Lower leg skin (tissue), 4 donors: ENCODE measurements around the gene BAHCC1. TPM values are rescaled to one million over a fixed set of nuclear protein-coding genes. Genes with fewer than 3 reads are reported as not detected.

Experiments used
- DNase-seq, 2 donors: peaks; one replicate each; pipeline ENCODE4 v3.0.0-alpha.2; 2019; ENCODE audit warnings: low spot score in 2 of 2
- H3K4me3 ChIP-seq: fragments of 200-600 bp; sonication (generic); 2 replicates; pipeline ENCODE4 v1.5.1; 2017; ENCODE audit warnings: mild to moderate bottlenecking, low read depth; ENCODE audit not compliant: poor library complexity, severe bottlenecking
- POLR2A ChIP-seq, 2 donors: fragments of 450-650 bp; IDR thresholded peaks; one replicate each; pipeline ENCODE4 v1.6.1; 2016 to 2017; ENCODE audit warnings: antibody characterized with exemption in 2 of 2, mild to moderate bottlenecking in 1 of 2, moderate library complexity in 1 of 2
- WGBS, 2 donors: methylation state at CpG; one replicate each; pipeline ENCODE4 v1.1.5; 2018; 5-methylcytosine and 5-hydroxymethylcytosine counted together
- intact Hi-C: fragments of 100-400 bp; cut with DNase I; formaldehyde crosslinking; loops from one replicate; pipeline ENCODE4 v1.15.0; 2023; ENCODE audit warnings: low total_unique reads
- total RNA-seq, 4 donors: library from RNA; depleted of rRNA; stranded (reverse); fragments of >200 nt; gene quantifications; one replicate each; pipeline ENCODE4 v1.1.0, GENCODE V29; 2016
- TF ChIP-seq, protein P1 (sequence below), 3 donors: fragments of 450-650 bp; IDR thresholded peaks; one replicate each; pipeline ENCODE4 v1.5.1; 2016; ENCODE audit warnings: antibody characterized with exemption in 3 of 3, mild to moderate bottlenecking in 3 of 3, moderate library complexity in 2 of 3

Gene BAHCC1
- total RNA-seq, 4 donors from 2014 or later: 4.1 to 14.2 (median 10.0) TPM

DNA sequence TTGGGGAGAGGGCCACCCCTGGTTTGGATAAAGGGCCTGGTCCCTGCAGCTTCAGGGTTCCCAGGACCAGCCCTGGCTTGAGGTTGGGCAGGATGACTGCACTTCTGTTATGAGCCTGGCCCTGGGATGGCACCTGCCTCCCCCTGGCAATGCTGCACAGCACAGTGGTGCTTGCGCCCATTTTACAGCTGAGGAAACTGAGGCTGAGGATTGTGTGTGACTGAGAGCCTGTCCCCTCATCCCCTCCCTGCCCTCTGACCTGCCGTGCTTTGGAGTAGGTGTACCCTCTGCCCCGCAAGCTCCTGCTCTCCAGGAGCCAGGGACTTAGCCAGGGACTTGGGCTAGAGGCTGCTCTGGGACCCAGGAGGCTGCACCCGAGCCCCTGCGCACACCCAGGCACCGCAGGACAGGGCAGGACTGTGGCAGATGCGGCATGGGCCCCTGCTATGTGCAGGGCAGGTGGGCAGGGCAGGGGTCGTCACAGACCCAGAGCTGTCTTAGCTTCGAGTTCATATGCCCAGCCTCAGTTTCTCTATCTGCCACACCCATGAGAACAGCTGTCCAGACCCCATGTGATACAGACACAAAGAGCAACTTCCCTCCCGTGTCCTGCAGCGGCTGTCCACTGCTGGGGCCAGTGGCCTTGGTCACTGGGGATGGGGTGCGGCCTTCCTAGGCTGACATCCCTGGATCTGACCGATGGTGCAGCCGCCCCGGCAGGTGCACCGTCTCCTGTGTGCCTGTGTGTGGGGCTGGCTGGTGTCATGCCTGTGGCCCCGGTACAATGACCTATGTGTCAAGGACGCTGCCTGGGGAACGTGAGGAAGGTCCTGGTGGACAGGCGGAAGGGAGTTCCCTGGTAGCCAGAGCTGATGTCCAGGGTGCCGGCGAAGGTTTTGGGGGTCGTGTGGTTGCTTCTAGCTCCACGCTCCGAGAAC lies 36.6 kb downstream of the BAHCC1 start:
- intact Hi-C loops: no loop called here
- H3K4me3 ChIP-seq: no peak overlapping the region
- WGBS, 2 donors: 88 to 89% methylated on average over 23 to 24 of the region's 25 CpGs
- no peak for DNase-seq
- TF ChIP-seq POLR2A (IDR thresholded peaks at IDR 0.05): no peak
- TF ChIP-seq, protein P1, sequence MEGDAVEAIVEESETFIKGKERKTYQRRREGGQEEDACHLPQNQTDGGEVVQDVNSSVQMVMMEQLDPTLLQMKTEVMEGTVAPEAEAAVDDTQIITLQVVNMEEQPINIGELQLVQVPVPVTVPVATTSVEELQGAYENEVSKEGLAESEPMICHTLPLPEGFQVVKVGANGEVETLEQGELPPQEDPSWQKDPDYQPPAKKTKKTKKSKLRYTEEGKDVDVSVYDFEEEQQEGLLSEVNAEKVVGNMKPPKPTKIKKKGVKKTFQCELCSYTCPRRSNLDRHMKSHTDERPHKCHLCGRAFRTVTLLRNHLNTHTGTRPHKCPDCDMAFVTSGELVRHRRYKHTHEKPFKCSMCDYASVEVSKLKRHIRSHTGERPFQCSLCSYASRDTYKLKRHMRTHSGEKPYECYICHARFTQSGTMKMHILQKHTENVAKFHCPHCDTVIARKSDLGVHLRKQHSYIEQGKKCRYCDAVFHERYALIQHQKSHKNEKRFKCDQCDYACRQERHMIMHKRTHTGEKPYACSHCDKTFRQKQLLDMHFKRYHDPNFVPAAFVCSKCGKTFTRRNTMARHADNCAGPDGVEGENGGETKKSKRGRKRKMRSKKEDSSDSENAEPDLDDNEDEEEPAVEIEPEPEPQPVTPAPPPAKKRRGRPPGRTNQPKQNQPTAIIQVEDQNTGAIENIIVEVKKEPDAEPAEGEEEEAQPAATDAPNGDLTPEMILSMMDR (IDR thresholded peaks at IDR 0.05): no peak

GRCh38 chr17:81432941-81433340 lies 37.7 kb downstream of the BAHCC1 start:
- WGBS, 2 donors: 56% methylated on average over 7 of the region's 10 CpGs; no CpG with 5 or more reads in 1 of the 2 donors
- intact Hi-C loops: no loop called here
- DNase-seq: no peak
- H3K4me3 ChIP-seq: no peak overlapping the region
- TF ChIP-seq POLR2A (IDR thresholded peaks at IDR 0.05): no peak
- TF ChIP-seq, protein P1 (IDR thresholded peaks at IDR 0.05): no peak

GRCh38 chr17:81433656-81434055 lies 38.4 kb downstream of the BAHCC1 start:
- no peak for TF ChIP-seq POLR2A (IDR thresholded peaks at IDR 0.05)
- intact Hi-C loops: no loop called here
- DNase-seq: no peak
- no peak overlapping the region for H3K4me3 ChIP-seq
- 87 to 93% methylated on average over 18 to 21 of the region's 24 CpGs for WGBS, 2 donors

DNA sequence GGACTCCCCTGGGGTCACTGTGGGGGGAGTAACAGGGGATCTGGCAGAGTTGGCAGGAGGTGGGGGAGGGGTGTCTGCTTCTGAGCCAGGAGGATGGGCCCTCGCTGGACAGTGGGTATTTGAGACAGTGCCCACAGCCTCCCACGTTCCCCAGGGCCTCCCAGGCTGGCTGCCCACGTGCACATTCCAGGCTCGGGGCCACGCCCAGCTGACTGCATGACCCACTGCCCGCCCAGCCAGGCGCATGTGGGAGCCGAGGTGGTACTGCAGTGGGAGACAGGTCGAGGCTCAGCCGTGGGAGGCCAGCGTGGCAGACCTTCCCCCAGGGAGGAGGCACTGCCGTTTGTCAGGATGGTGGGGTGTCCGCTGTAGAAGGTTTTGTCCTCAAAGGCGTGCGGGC lies 38.8 kb downstream of the BAHCC1 start:
- DNase-seq: no peak
- H3K4me3 ChIP-seq: no peak overlapping the region
- 55 to 67% methylated on average over 12 to 15 of the region's 15 CpGs for WGBS, 2 donors
- intact Hi-C loops: no loop called here
- TF ChIP-seq, protein P1 (IDR thresholded peaks at IDR 0.05): no peak
- no peak for TF ChIP-seq POLR2A (IDR thresholded peaks at IDR 0.05)

- intact Hi-C loops: no loop called here
- 85 to 87% methylated on average over 17 of the region's 17 CpGs for WGBS, 2 donors
- H3K4me3 ChIP-seq: no peak overlapping the region
- TF ChIP-seq, protein P1 (IDR thresholded peaks at IDR 0.05): no peak
- TF ChIP-seq POLR2A (IDR thresholded peaks at IDR 0.05): no peak
- no peak for DNase-seq
These were observed 39.6 kb downstream of the BAHCC1 start for GRCh38 chr17:81434681-81435417.

DNA sequence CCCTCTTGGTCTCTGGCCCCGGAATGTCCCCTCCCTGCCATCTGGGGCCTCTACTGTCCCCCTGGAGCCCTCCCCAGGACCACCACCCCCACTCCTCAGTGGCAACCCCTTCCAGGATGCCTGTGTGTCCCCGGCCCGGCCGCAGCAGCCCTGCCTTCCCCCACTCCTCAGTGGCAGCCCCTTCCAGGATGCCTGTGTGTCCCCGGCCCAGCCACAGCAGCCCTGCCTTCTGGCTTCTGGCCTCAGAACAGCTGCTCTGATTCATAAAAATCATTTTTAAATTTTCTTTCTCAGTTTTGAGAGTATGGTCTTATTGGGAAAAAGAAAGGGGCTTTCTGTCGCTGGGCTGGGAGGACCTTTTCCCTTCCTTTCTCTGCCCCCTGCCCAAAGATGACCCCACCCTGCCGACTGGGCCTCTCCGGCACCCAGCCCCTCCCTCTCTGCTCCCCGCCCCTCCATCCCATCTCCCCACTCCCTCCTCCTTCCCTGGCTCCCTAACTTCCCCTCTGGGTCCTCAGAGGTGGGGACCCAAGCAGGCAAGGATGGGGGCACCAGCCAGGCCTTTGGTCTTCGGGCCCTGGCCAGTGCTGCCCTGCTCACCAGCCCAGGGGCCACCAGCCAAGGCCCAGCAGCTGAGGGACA lies 40.5 kb downstream of the BAHCC1 start:
- 64 to 67% methylated on average over 10 of the region's 10 CpGs for WGBS, 2 donors
- intact Hi-C loops: no loop called here
- TF ChIP-seq, protein P1 (IDR thresholded peaks at IDR 0.05): no peak
- no peak for TF ChIP-seq POLR2A (IDR thresholded peaks at IDR 0.05)
- no peak for DNase-seq
- H3K4me3 ChIP-seq: no peak overlapping the region
